Stimulated activated CD8-positive, alpha-beta memory T cell treated with anti-CD3 and anti-CD28 coated beads, Interleukin-2, amount 100 ng/mL, for 1 hour (primary cell): ENCODE results near the gene PSMG2.

Source experiments
- DNase-seq, 2 donors: peaks; one replicate each; pipeline ENCODE4 v3.0.0-alpha.2; 2020; ENCODE audit warnings: low read depth in 2 of 2

Gene PSMG2

DNA sequence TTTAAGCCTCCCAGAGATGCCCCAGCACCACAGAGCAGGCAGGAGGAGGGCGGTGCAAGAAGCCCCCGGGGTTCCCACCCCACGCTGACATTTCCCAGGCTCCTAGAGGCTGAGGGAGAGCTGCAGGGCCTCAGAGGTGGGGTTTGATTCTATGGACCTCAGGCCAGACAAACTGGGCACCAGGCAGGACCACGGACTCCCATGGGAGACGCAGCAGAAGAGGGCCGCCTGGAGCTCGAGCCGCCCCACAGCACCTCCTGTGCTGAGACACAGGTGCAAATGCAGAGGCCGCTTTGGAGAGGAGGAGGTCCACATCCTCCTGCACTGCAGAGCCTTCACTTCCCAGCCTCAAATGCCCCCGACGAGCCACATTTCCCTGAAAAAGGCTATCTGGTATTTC is 62.7 kb downstream of the PSMG2 start:
- DNase-seq = no peak

- no peak for DNase-seq
These were observed 64.2 kb downstream of the PSMG2 start for GRCh38 chr18:12766986-12767433.

DNA sequence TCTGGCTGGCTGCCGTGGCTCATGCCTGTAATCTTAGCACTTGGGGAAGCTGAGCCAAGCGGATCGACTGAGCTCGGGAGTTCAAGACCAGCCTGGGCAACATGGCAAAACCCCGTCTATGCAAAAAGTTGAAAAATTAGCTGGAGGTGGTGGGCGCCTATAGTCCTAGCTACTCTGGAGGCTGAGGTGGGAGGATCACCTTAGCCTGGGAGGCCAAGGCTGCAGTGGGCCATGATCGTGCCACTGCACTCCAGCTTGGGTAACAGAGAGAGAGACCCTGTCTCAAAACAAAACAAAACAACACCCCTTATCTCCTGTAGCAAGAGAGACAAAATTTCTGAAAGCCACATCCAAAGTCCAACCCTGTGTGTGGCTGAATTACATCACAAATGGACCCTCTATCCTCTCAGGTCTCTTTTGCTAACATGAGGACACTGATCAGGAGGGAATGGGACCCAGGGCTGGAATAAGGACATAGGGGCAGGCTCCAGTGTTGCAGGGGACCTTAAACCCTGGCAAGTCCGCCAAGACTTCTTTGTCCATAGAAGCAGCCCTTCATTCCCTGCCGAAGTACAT is 64.8 kb downstream of the PSMG2 start:
- DNase-seq = no peak

- DNase-seq = no peak
These were observed 65.8 kb downstream of the PSMG2 start for GRCh38 chr18:12768625-12769024.

- no peak for DNase-seq
These were observed 66.3 kb downstream of the PSMG2 start for GRCh38 chr18:12769136-12769535.

DNA sequence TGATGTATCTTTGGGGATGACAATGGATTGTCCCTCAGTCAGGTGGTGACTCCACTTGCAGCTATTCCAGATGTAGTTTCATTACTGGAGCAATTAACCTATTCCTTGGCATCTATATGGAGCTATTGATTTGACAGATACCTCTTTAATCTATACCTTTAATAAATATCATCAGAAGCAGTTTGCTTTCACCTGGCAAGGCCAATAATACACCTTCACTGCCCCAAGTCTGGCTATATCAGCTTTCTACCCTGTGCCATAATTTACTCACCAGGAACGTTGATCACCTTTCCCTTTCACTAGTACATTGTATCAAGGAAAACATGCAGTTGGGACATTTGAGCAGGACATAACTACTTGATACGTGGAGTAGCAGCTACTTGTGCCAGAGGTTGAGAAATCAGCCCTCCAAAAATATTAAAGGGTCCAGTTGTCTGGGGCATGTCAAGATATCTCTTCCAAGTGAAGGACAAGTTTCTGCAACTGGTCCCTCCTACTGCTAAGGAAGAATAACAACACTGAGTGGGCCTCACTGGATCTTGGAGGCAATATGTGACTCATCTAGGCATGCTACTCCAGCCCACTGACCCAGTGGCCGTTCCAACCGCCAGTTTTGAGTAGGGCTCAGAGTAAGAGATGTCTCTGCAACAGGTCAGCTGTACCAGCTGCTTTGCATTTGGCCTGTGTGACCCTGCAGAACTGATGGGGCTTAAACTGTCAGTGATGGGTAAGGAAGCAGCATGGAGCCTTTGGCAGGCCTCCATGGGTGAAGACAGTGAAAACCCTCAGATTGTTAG is 67.0 kb downstream of the PSMG2 start:
- DNase-seq = no peak

GRCh38 chr18:12770469-12771219 is 67.8 kb downstream of the PSMG2 start:
- DNase-seq = no peak

- DNase-seq = no peak
These were observed 69.3 kb downstream of the PSMG2 start for GRCh38 chr18:12772111-12772510.

GRCh38 chr18:12773369-12773768 is 70.5 kb downstream of the PSMG2 start:
- DNase-seq = no peak

DNA sequence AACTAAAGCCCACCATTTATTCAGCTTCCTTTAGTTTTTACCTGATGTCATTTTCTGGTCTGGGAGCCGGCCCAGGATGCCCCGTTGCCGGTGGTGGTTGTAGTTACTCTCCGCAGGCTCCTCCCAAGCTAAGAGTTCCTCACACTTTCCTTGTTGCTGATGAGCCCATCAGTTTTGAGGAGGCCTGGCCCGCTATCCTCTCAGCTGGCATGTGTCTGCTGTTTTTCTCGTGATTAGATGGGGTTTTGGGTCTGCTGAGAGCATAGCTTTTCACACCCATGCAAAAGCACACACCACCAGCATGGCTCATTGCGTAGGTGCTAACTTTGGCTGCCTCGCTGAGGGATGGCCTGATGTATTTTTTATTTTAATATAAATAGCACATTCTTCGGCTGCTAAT is 72.1 kb downstream of the PSMG2 start:
- DNase-seq = no peak
